HepG2 (cell line): ENCODE data around the gene ANKS1B. TPM values are rescaled to one million over a fixed set of nuclear protein-coding genes. Genes with fewer than 3 reads are reported as not detected.
A peak's percentile ranks its signal among the peaks of the same experiment; 100 is the strongest.

Experiments used
- ATAC-seq: fragments of 200-7000 bp; cut with Tn5 transposase; 3 replicates; pipeline ENCODE4 v1.9.1; 2020; ENCODE audit warnings: mild to moderate bottlenecking, moderate library complexity
- BruUV-seq: library from RNA; stranded (reverse); fragments of 400-500 nt; replicated peaks from 2 replicates; lab custom pipeline; 2021; lab: Mats Ljungman, UMichigan
- CTCF ChIA-PET: fragments of 300-600 bp; formaldehyde crosslinking; extraction: SDS; loops from one replicate; lab custom pipeline; 2021; ENCODE audit warnings: low total read pairs, inconsistent platforms, low intra/inter-chr PET ratio; lab: Yijun Ruan, JAX
- POLR2A ChIA-PET: fragments of 350-600 bp; sonication (Branson Sonifier 250); formaldehyde crosslinking; loops from one replicate; lab custom pipeline; 2020; ENCODE audit warnings: antibody characterized with exemption, inconsistent platforms; lab: Yijun Ruan, JAX
- DNase-seq: peaks from one replicate; pipeline ENCODE4 v3.0.0-alpha.2; 2015; ENCODE audit warnings: low spot score
- FAIRE-seq: peaks from 3 replicates; lab custom pipeline; 2011; peaks lifted over from hg19 to GRCh38; lab: Jason Lieb, UNC
- H2AFZ ChIP-seq: one replicate; pipeline ENCODE4 v1.6.1; 2011; ENCODE audit warnings: low read length, inconsistent platforms
- H3K27ac ChIP-seq: fragments of 300-600 bp; 3 replicates; pipeline ENCODE4 v1.8.0; 2011; ENCODE audit warnings: mixed run types, mild to moderate bottlenecking, mixed read lengths, low read length, inconsistent platforms; ENCODE audit not compliant: insufficient read depth; ENCODE audit errors: extremely low read length
- H3K27me3 ChIP-seq, 2 experiments: fragments of 200-600 bp in 1 of 2; 2 replicates in 1 of 2; 3 replicates in 1 of 2; pipeline versions ENCODE4 v1.6.0 to v1.8.0; 2011; ENCODE audit warnings: low read length in 2 of 2, mild to moderate bottlenecking in 2 of 2, moderate library complexity in 2 of 2, inconsistent platforms in 1 of 2; ENCODE audit not compliant: insufficient read depth in 2 of 2, control insufficient read depth in 1 of 2
- H3K36me3 ChIP-seq, 2 experiments: fragments of 200-600 bp in 1 of 2; replicated peaks in 1 of 2; 2 replicates in 1 of 2; 3 replicates in 1 of 2; pipeline versions ENCODE4 v1.5.1 to v1.8.0; 2011; ENCODE audit warnings: low read length in 2 of 2, inconsistent platforms in 1 of 2; ENCODE audit not compliant: insufficient read depth in 2 of 2, control insufficient read depth in 1 of 2
- H3K4me1 ChIP-seq: 2 replicates; pipeline ENCODE4 v1.5.1; 2012; ENCODE audit warnings: low read length, inconsistent platforms; ENCODE audit not compliant: insufficient read depth
- H3K4me2 ChIP-seq: 2 replicates; pipeline ENCODE4 v1.6.0; 2011; ENCODE audit warnings: low read depth, low read length, inconsistent platforms
- H3K4me3 ChIP-seq, 3 experiments: fragments of 200-600 bp in 1 of 3; sonication (generic), shearing (Covaris generic) in 1 of 3; replicated peaks in 1 of 3; 2 replicates each; pipeline ENCODE4 v1.5.1; 2011 to 2016; ENCODE audit warnings: low read length in 3 of 3, inconsistent platforms in 2 of 3, low read depth in 2 of 3, mild to moderate bottlenecking in 2 of 3, control low read depth in 1 of 3, mixed read lengths in 1 of 3; ENCODE audit not compliant: insufficient read depth in 1 of 3
- H3K79me2 ChIP-seq: one replicate; pipeline ENCODE4 v1.6.1; 2011; ENCODE audit warnings: low read length, inconsistent platforms; ENCODE audit not compliant: insufficient read depth
- H3K9ac ChIP-seq: 2 replicates; pipeline ENCODE4 v1.6.0; 2011; ENCODE audit warnings: mild to moderate bottlenecking, low read depth, low read length, inconsistent platforms; ENCODE audit not compliant: insufficient read depth
- H3K9me3 ChIP-seq: 2 replicates; pipeline ENCODE4 v1.5.1; 2012; ENCODE audit warnings: mild to moderate bottlenecking, low read length
- H4K20me1 ChIP-seq: 2 replicates; pipeline ENCODE4 v1.6.0; 2011; ENCODE audit warnings: inconsistent platforms, mild to moderate bottlenecking, low read length, moderate library complexity; ENCODE audit not compliant: insufficient read depth
- EP300 ChIP-seq, 3 experiments: sonication (generic) in 1 of 3; formaldehyde crosslinking in 1 of 3; IDR thresholded peaks; 2 replicates each; pipeline versions ENCODE4 v1.5.1 to v1.6.1; 2011 to 2020; ENCODE audit warnings: low read depth in 2 of 3, low read length in 2 of 3, borderline replicate concordance in 1 of 3, improper control_type of control experiment in 1 of 3, mild to moderate bottlenecking in 1 of 3, missing genetic modification reagents in 1 of 3, moderate library complexity in 1 of 3
- LCORL ChIP-seq, 2 experiments: fragments of 450-650 bp in 1 of 2; sonication (generic) in 1 of 2; formaldehyde crosslinking in 1 of 2; IDR thresholded peaks; 2 replicates each; pipeline versions ENCODE4 v1.5.0 to v1.6.1; 2017 to 2020; ENCODE audit warnings: antibody characterized with exemption in 1 of 2, missing genetic modification reagents in 1 of 2
- MAF1 ChIP-seq: sonication (generic); formaldehyde crosslinking; IDR thresholded peaks from 2 replicates; pipeline ENCODE4 v1.5.0; 2020; ENCODE audit warnings: missing genetic modification reagents, borderline replicate concordance
- NBN ChIP-seq: fragments of 450-650 bp; conservative IDR thresholded peaks from 2 replicates; pipeline ENCODE4 v1.6.1; 2017
- RFXAP ChIP-seq: sonication (generic); formaldehyde crosslinking; IDR thresholded peaks from 2 replicates; pipeline ENCODE4 v1.4.0; 2020; ENCODE audit warnings: missing genetic modification reagents, borderline replicate concordance
- RXRB ChIP-seq: IDR thresholded peaks from 2 replicates; pipeline ENCODE4 v1.6.1; 2016; ENCODE audit warnings: borderline replicate concordance, missing genetic modification reagents, missing compliant biosample characterization
- TEAD3 ChIP-seq: optimal IDR thresholded peaks from 2 replicates; pipeline ENCODE3; 2016; ENCODE audit warnings: borderline replicate concordance
- ZBTB4 ChIP-seq: sonication (generic); formaldehyde crosslinking; IDR thresholded peaks from 2 replicates; pipeline ENCODE4 v1.4.0; 2020; ENCODE audit warnings: missing genetic modification reagents, mild to moderate bottlenecking, borderline replicate concordance
- ZNF367 ChIP-seq: sonication (generic); formaldehyde crosslinking; IDR thresholded peaks from 2 replicates; pipeline ENCODE4 v1.4.0; 2020; ENCODE audit warnings: missing genetic modification reagents, borderline replicate concordance
- ZNF484 ChIP-seq: sonication (generic); formaldehyde crosslinking; IDR thresholded peaks from 2 replicates; pipeline ENCODE4 v1.5.1; 2020; ENCODE audit warnings: mild to moderate bottlenecking, low read depth, missing genetic modification reagents, borderline replicate concordance
- ZNF605 ChIP-seq: sonication (generic); formaldehyde crosslinking; IDR thresholded peaks from 2 replicates; pipeline ENCODE4 v1.8.0; 2022; ENCODE audit warnings: mild to moderate bottlenecking, missing genetic modification reagents
- ZNF746 ChIP-seq: sonication (generic); formaldehyde crosslinking; IDR thresholded peaks from 2 replicates; pipeline ENCODE4 v1.8.0; 2022; ENCODE audit warnings: mild to moderate bottlenecking, missing genetic modification reagents
- WGBS: methylation state at CpG from one replicate; pipeline ENCODE4 v1.1.6; 2017; ENCODE audit warnings: low lambda C conversion rate; 5-methylcytosine and 5-hydroxymethylcytosine counted together
- in situ Hi-C: cut with HindIII; loops from 2 replicates; pipeline ENCODE4 v1.10.0; 2017; ENCODE audit warnings: low pct_unique_long_range_greater_than_20kb; ENCODE audit not compliant: extremely low pct_ligation_motif_present
- intact Hi-C: fragments of 100-400 bp; cut with micrococcal nuclease; formaldehyde crosslinking; loops from one replicate; pipeline ENCODE4 v1.10.0; 2022; ENCODE audit not compliant: unreplicated experiment
- polyA plus RNA-seq, 8 experiments: library from polyadenylated mRNA; depleted of rRNA in 3 of 8; stranded (reverse) in 7 of 8; unstranded in 1 of 8; fragments of >200 nt; fragmentation: Illumina TruSeq in 4 of 8; extraction: Trizol in 4 of 8; gene quantifications; 2 replicates each; pipeline versions ENCODE4 v1.2.1 to v1.2.3, GENCODE V29; 2011 to 2016; ENCODE audit warnings: low read depth in 4 of 8, missing spikeins in 1 of 8, mixed read lengths in 1 of 8; ENCODE audit not compliant: insufficient read depth in 1 of 8
- total RNA-seq, 5 experiments: library from RNA; depleted of rRNA; stranded (reverse); fragments of >200 nt; fragmentation: Illumina TruSeq; extraction: Trizol; gene quantifications; 2 replicates each; pipeline ENCODE4 v1.2.3, GENCODE V29; 2016; ENCODE audit warnings: low read depth in 1 of 5
- TF ChIP-seq, protein P1 (sequence below), 2 experiments: sonication (generic) in 1 of 2; formaldehyde crosslinking in 1 of 2; IDR thresholded peaks; 2 replicates each; pipeline versions ENCODE4 v1.4.0 to v1.6.1; 2018 to 2020; ENCODE audit warnings: missing genetic modification reagents in 2 of 2, borderline replicate concordance in 1 of 2, low read depth in 1 of 2, mild to moderate bottlenecking in 1 of 2, missing biosample characterization in 1 of 2

The ANKS1B gene
- total and polyA plus RNA-seq, 2 of the 13 experiments (the other 11 are each of a cell fraction or from before 2014, with no cell fraction given) = 0.15 TPM; not detected in 1

DNA sequence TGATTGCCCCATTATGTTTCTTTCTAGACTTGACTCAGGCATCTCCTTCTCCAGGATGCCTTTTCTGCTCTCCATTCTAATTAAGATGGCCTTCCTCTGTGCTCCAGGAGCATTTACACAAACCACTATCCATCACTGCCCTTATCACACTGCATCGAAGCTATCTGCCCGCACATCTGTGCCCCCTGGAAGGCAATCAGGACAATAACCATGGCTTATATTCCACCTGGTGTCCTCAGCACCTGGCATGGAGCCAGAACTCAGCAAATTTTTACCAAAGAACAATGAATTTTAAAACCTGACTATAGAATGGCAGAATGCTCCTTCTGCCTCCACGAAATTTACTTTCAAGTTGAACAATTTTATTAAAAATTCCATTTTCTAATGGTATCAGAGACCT, 873.9 kb downstream of the ANKS1B start:
- no peak for DNase-seq
- H3K9me3 ChIP-seq = no peaks in the 10 kb centered on the region
- no peak overlapping the region for H3K27ac ChIP-seq
- H2AFZ ChIP-seq = no peak overlapping the region
- in situ Hi-C loops = no loop called here
- no peaks in the 10 kb centered on the region for H3K27me3 ChIP-seq
- no peak overlapping the region for H3K4me3 ChIP-seq
- intact Hi-C loops = no loop called here
- POLR2A ChIA-PET = no interaction called here
- TF ChIP-seq LCORL (IDR thresholded peaks at IDR 0.05) (peak; percentile 60; the same call in 1 of the 2 replicates), LCORL (CRISPR knock-in tag; IDR thresholded peaks at IDR 0.05) (no peak), ZNF746 (CRISPR knock-in tag) (no peak)
- TF ChIP-seq, all 625 proteins: peak for 1
- Histone ChIP-seq H4K20me1 (no peaks in the 10 kb centered on the region), H3K4me2 (no peak overlapping the region), H3K9ac (no peak overlapping the region), H3K79me2 (no peaks in the 10 kb centered on the region), H3K36me3 (no peaks in the 10 kb centered on the region), H3K4me1 (no peaks in the 10 kb centered on the region)
- ATAC-seq = no peak
- CTCF ChIA-PET = no interaction called here
- FAIRE-seq = no peak
- WGBS = 1% methylated on average over 3 of the region's 3 CpGs
- BruUV-seq = no TSS peak

- H4K20me1 ChIP-seq = no peaks in the 10 kb centered on the region
- CTCF ChIA-PET = no interaction called here
- H3K79me2 ChIP-seq = no peaks in the 10 kb centered on the region
- no peaks in the 10 kb centered on the region for H3K4me1 ChIP-seq
- POLR2A ChIA-PET = no interaction called here
- no peaks in the 10 kb centered on the region for H3K9me3 ChIP-seq
- no peak overlapping the region for H3K27ac ChIP-seq
- H2AFZ ChIP-seq = no peak overlapping the region
- no peak for ATAC-seq
- H3K4me2 ChIP-seq = no peak overlapping the region
- H3K27me3 ChIP-seq = no peaks in the 10 kb centered on the region
- in situ Hi-C loops = no loop called here
- no peaks in the 10 kb centered on the region for H3K36me3 ChIP-seq
- intact Hi-C loops = no loop called here
- BruUV-seq = no TSS peak
- no peak for DNase-seq
- WGBS = 0% methylated on average over 2 of the region's 2 CpGs
- H3K9ac ChIP-seq = no peak overlapping the region
- no peak for FAIRE-seq
- H3K4me3 ChIP-seq = no peak overlapping the region
- TF ChIP-seq TEAD3 (CRISPR knock-in tag) (no peak), ZBTB4 (CRISPR knock-in tag) (no peak), ZNF367 (CRISPR knock-in tag) (no peak), ZNF484 (CRISPR knock-in tag) (no peak), MAF1 (CRISPR knock-in tag) (no peak), RXRB (no peak), NBN (no peak), ZNF605 (CRISPR knock-in tag) (no peak), EP300 (IDR thresholded peaks at IDR 0.05; ENCODE audit: low read depth in 2 of 2, low read length in 2 of 2) (no peak), EP300 (CRISPR knock-in tag; IDR thresholded peaks at IDR 0.05; ENCODE audit: borderline replicate concordance) (no peak), RFXAP (no peak)
- TF ChIP-seq, protein P1, sequence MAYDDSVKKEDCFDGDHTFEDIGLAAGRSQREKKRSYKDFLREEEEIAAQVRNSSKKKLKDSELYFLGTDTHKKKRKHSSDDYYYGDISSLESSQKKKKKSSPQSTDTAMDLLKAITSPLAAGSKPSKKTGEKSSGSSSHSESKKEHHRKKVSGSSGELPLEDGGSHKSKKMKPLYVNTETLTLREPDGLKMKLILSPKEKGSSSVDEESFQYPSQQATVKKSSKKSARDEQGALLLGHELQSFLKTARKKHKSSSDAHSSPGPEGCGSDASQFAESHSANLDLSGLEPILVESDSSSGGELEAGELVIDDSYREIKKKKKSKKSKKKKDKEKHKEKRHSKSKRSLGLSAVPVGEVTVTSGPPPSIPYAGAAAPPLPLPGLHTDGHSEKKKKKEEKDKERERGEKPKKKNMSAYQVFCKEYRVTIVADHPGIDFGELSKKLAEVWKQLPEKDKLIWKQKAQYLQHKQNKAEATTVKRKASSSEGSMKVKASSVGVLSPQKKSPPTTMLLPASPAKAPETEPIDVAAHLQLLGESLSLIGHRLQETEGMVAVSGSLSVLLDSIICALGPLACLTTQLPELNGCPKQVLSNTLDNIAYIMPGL (CRISPR knock-in tag; IDR thresholded peaks at IDR 0.05; ENCODE audit: borderline replicate concordance in 1 of 2, low read depth in 1 of 2) = no peak
These were observed 874.5 kb downstream of the ANKS1B start for GRCh38 chr12:99110212-99110611.
